GM18520 (cell line): Measurements from ENCODE around the gene SPEM2.
A peak's percentile ranks its signal among the peaks of the same experiment; 100 is the strongest.

Source experiments
- ATAC-seq: cut with Tn5 transposase; IDR thresholded peaks from one replicate; pipeline ENCODE4 v1.9.1; 2021; ENCODE audit not compliant: unreplicated experiment

SPEM2 gene

GRCh38 chr17:7403977-7404736, 21.3 kb upstream of the SPEM2 start, which contains the start of gene TMEM256:
TMEM256 (minus strand) TSS chr17:7404097; CDS start chr17:7404084, 13 bp downstream.
- peak; percentile 92 for ATAC-seq

- ATAC-seq: no peak
These were observed 20.6 kb upstream of the SPEM2 start for GRCh38 chr17:7404737-7405349.

- ATAC-seq: no peak
These were observed 19.8 kb upstream of the SPEM2 start for GRCh38 chr17:7405350-7406234.

- ATAC-seq: no peak
These were observed 19.1 kb upstream of the SPEM2 start for GRCh38 chr17:7406235-7406825.

GRCh38 chr17:7407082-7407481, 18.3 kb upstream of the SPEM2 start:
- no peak for ATAC-seq

- ATAC-seq: no peak
These were observed 17.7 kb upstream of the SPEM2 start, which contains the start of gene NLGN2 for GRCh38 chr17:7407485-7408251. NLGN2 (plus strand) TSS chr17:7407845; CDS start chr17:7408256, 411 bp downstream.

- ATAC-seq: no peak
These were observed 17.1 kb upstream of the SPEM2 start for GRCh38 chr17:7408252-7408727.

- no peak for ATAC-seq
These were observed 16.6 kb upstream of the SPEM2 start for GRCh38 chr17:7408863-7409262.

GRCh38 chr17:7409716-7410115, 15.7 kb upstream of the SPEM2 start:
- no peak for ATAC-seq

- ATAC-seq: no peak
These were observed 14.6 kb upstream of the SPEM2 start for GRCh38 chr17:7410634-7411426.

- ATAC-seq: no peak
These were observed 14.0 kb upstream of the SPEM2 start for GRCh38 chr17:7411427-7411750.

- ATAC-seq: no peak
These were observed 11.9 kb upstream of the SPEM2 start for GRCh38 chr17:7413346-7413985.

- ATAC-seq: no peak
These were observed 10.6 kb upstream of the SPEM2 start for GRCh38 chr17:7414837-7415236.

GRCh38 chr17:7415784-7416183, 9.6 kb upstream of the SPEM2 start:
- no peak for ATAC-seq

- no peak for ATAC-seq
These were observed 9.1 kb upstream of the SPEM2 start for GRCh38 chr17:7416323-7416722.

- no peak for ATAC-seq
These were observed 8.3 kb upstream of the SPEM2 start for GRCh38 chr17:7417056-7417655.

GRCh38 chr17:7418472-7419152, 6.8 kb upstream of the SPEM2 start:
- no peak for ATAC-seq
